Lung (tissue), 13 donors: ENCODE measurements around the gene TAS2R7. TPM values are rescaled to one million over a fixed set of nuclear protein-coding genes. Genes with fewer than 3 reads are reported as not detected.

Experiments used
- ATAC-seq: fragments of 200-7000 bp; cut with Tn5 transposase; one replicate; pipeline ENCODE4 v1.9.1; 2020; ENCODE audit warnings: moderate number of reproducible peaks; ENCODE audit not compliant: insufficient read depth, low FRiP score
- DNase-seq, 3 donors: peaks; one replicate each; pipeline ENCODE4 v3.0.0-alpha.2; 2013 to 2017
- H3K27ac ChIP-seq, 2 donors: one replicate each; pipeline ENCODE4 v1.5.1; 2013; ENCODE audit warnings: mild to moderate bottlenecking in 2 of 2, moderate library complexity in 2 of 2, control low read depth in 1 of 2, inconsistent platforms in 1 of 2, low read depth in 1 of 2, low read length in 1 of 2
- H3K27me3 ChIP-seq, 3 donors: one replicate each; pipeline ENCODE4 v1.5.1; 2013; ENCODE audit warnings: low read length in 2 of 3; ENCODE audit not compliant: control insufficient read depth in 3 of 3, insufficient read depth in 3 of 3
- H3K36me3 ChIP-seq, 4 donors: one replicate each; pipeline ENCODE4 v1.5.1; 2013; ENCODE audit warnings: low read length in 4 of 4, mild to moderate bottlenecking in 1 of 4, moderate library complexity in 1 of 4; ENCODE audit not compliant: control insufficient read depth in 4 of 4, insufficient read depth in 4 of 4
- H3K4me1 ChIP-seq, 5 donors: one replicate each; pipeline ENCODE4 v1.5.1; 2013; ENCODE audit warnings: low read length in 5 of 5, mild to moderate bottlenecking in 2 of 5, moderate library complexity in 1 of 5; ENCODE audit not compliant: control insufficient read depth in 5 of 5, insufficient read depth in 5 of 5
- H3K4me3 ChIP-seq: one replicate; pipeline ENCODE4 v1.5.1; 2013; ENCODE audit warnings: mild to moderate bottlenecking, control low read depth, moderate library complexity
- H3K9ac ChIP-seq, 2 donors: one replicate each; pipeline ENCODE4 v1.5.1; 2013; ENCODE audit warnings: low read length in 2 of 2, control low read depth in 1 of 2; ENCODE audit not compliant: insufficient read depth in 1 of 2
- H3K9me3 ChIP-seq, 4 donors: one replicate each; pipeline ENCODE4 v1.5.1; 2013; ENCODE audit warnings: low read length in 3 of 4, mild to moderate bottlenecking in 1 of 4, moderate library complexity in 1 of 4; ENCODE audit not compliant: control insufficient read depth in 4 of 4, insufficient read depth in 3 of 4
- CTCF ChIP-seq: IDR thresholded peaks from 2 replicates; pipeline ENCODE4 v1.5.1; 2012; ENCODE audit warnings: mild to moderate bottlenecking; ENCODE audit errors: control extremely low read depth, extremely low read depth
- WGBS, 2 donors: extraction: QIAGEN DNeasy Blood & Tissue Kit; methylation state at CpG; one replicate each; pipeline ENCODE4 v1.1.7; 2013; 5-methylcytosine and 5-hydroxymethylcytosine counted together
- polyA plus RNA-seq, 2 donors: library from polyadenylated mRNA; stranded (reverse); fragments of 200-250 nt; gene quantifications; one replicate each; pipeline ENCODE4 v1.2.1, GENCODE V29; 2013
- small RNA-seq: library from RNA; depleted of rRNA; stranded (forward); fragments of <200 nt; gene quantifications from one replicate; pipeline ENCODE3, GENCODE V24; 2014; ENCODE audit warnings: low replicate concordance
- total RNA-seq, 2 donors: library from RNA; depleted of rRNA in 1 of 2; stranded (reverse); fragments of >200 nt in 1 of 2; gene quantifications; one replicate each; pipeline ENCODE4 v1.2.1, GENCODE V29; 2014 to 2021
- donor health status: control.
- donor health status: control.
- donor health status: Bipolar disorder and iron deficiency.
- donor health status: healthy.
- donor health status: DM: yes; HTN: yes; CAD: no.

TAS2R7 gene
- total and polyA plus RNA-seq, 4 donors, result 0.31 TPM; not detected in 3

GRCh38 chr12:10756194-10756593, 46.2 kb downstream of the TAS2R7 start:
- no peak for DNase-seq
- Histone ChIP-seq H3K9ac (no peak overlapping the region), H3K4me1 (no peaks in the 10 kb centered on the region), H3K4me3 (no peak overlapping the region), H3K36me3 (no peaks in the 10 kb centered on the region), H3K9me3 (peaks cover 0 to 10% (median 7%) of the 10 kb centered on the region in 4 donors), H3K27ac (no peak overlapping the region), H3K27me3 (peaks cover 0 to 3% (median 0%) of the 10 kb centered on the region in 3 donors)
- TF ChIP-seq CTCF, result no peak
- no peak for ATAC-seq
- 78 to 92% methylated on average over 4 of the region's 4 CpGs for WGBS, 2 donors

- ATAC-seq, result no peak
- H3K4me1 ChIP-seq, result no peaks in the 10 kb centered on the region
- DNase-seq, result no peak
- no peaks in the 10 kb centered on the region for H3K36me3 ChIP-seq
- WGBS, 2 donors, result 52 to 70% methylated on average over 4 of the region's 4 CpGs
- peaks cover 0 to 3% (median 0%) of the 10 kb centered on the region in 3 donors for H3K27me3 ChIP-seq
- no peak overlapping the region for H3K27ac ChIP-seq
- H3K4me3 ChIP-seq, result no peak overlapping the region
- peaks cover 0 to 10% (median 7%) of the 10 kb centered on the region in 4 donors for H3K9me3 ChIP-seq
- H3K9ac ChIP-seq, result no peak overlapping the region
- no peak for TF ChIP-seq CTCF
Observed at GRCh38 chr12:10753059-10753458, 49.4 kb downstream of the TAS2R7 start.

Small RNA genes within 50 kb of the gene (small RNA-seq; reads per million reads assigned to genes)
- gene PRR4, result not detected

Other genes with a start within 250 kb of the TAS2R7 start
- 10 to 100 TPM; 19.7 to 26.4 TPM for gene MAGOHB, start 189.0 kb downstream of the TAS2R7 start, total RNA-seq
- gene MAGOHB, start 189.0 kb downstream of the TAS2R7 start, polyA plus RNA-seq, result 10 to 100 TPM; 19.3 to 39.7 TPM
- gene STYK1, start 128.6 kb downstream of the TAS2R7 start, total RNA-seq, result 1 to 10 TPM in 1 of 2 donors, under 1 TPM in 1; 0.77 to 1.0 TPM
- gene STYK1, start 128.6 kb downstream of the TAS2R7 start, polyA plus RNA-seq, result 1 to 10 TPM in 1 of 2 donors, under 1 TPM in 1; 0.67 to 1.3 TPM
- 100 to 1,000 TPM; 134 to 299 TPM for gene YBX3, start 79.3 kb downstream of the TAS2R7 start, total RNA-seq
- 100 to 1,000 TPM; 228 to 276 TPM for gene YBX3, start 79.3 kb downstream of the TAS2R7 start, polyA plus RNA-seq
- gene TAS2R8, start 4.7 kb upstream of the TAS2R7 start, total RNA-seq, result not detected
- not detected for gene TAS2R8, start 4.7 kb upstream of the TAS2R7 start, polyA plus RNA-seq
- not detected for gene TAS2R9, start 7.5 kb upstream of the TAS2R7 start, total RNA-seq
- gene TAS2R9, start 7.5 kb upstream of the TAS2R7 start, polyA plus RNA-seq, result not detected
- gene TAS2R10, start 23.7 kb upstream of the TAS2R7 start, total RNA-seq, result 1 to 10 TPM in 1 of 2 donors, under 1 TPM in 1; 0.80 to 2.1 TPM
- gene TAS2R10, start 23.7 kb upstream of the TAS2R7 start, polyA plus RNA-seq, result under 1 TPM in 1 of 2 donors, not detected in 1; 0.18 TPM
- gene PRR4, start 46.8 kb upstream of the TAS2R7 start, total RNA-seq, result 1 to 10 TPM; 2.2 to 7.3 TPM
- 1 to 10 TPM; 3.4 to 3.6 TPM for gene PRR4, start 46.8 kb upstream of the TAS2R7 start, polyA plus RNA-seq
- gene PRH1, start 81.6 kb upstream of the TAS2R7 start, total RNA-seq, result 10 to 100 TPM; 23.1 to 92.5 TPM
- 1 to 10 TPM; 1.9 to 3.1 TPM for gene PRH1, start 81.6 kb upstream of the TAS2R7 start, polyA plus RNA-seq
- gene TAS2R13, start 106.9 kb upstream of the TAS2R7 start, total RNA-seq, result 10 to 100 TPM in 1 of 2 donors, 1 to 10 TPM in 1; 1.7 to 13.5 TPM
- not detected for gene TAS2R13, start 106.9 kb upstream of the TAS2R7 start, polyA plus RNA-seq
- not detected for gene PRH2, start 126.6 kb upstream of the TAS2R7 start, total RNA-seq
- gene PRH2, start 126.6 kb upstream of the TAS2R7 start, polyA plus RNA-seq, result under 1 TPM; 0.30 to 0.31 TPM
- 10 to 100 TPM in 1 of 2 donors, 1 to 10 TPM in 1; 3.0 to 13.5 TPM for gene TAS2R14, start 136.6 kb upstream of the TAS2R7 start, total RNA-seq
- gene TAS2R14, start 136.6 kb upstream of the TAS2R7 start, polyA plus RNA-seq, result 1 to 10 TPM in 1 of 2 donors, under 1 TPM in 1; 0.48 to 1.0 TPM
- 10 to 100 TPM in 1 of 2 donors, 1 to 10 TPM in 1; 1.8 to 11.1 TPM for gene TAS2R50, start 184.3 kb upstream of the TAS2R7 start, total RNA-seq
- under 1 TPM in 1 of 2 donors, not detected in 1; 0.03 TPM for gene TAS2R50, start 184.3 kb upstream of the TAS2R7 start, polyA plus RNA-seq
- gene TAS2R20, start 195.7 kb upstream of the TAS2R7 start, total RNA-seq, result 10 to 100 TPM in 1 of 2 donors, 1 to 10 TPM in 1; 1.7 to 21.2 TPM
- under 1 TPM; 0.08 to 0.16 TPM for gene TAS2R20, start 195.7 kb upstream of the TAS2R7 start, polyA plus RNA-seq
- 10 to 100 TPM in 1 of 2 donors, 1 to 10 TPM in 1; 3.2 to 25.0 TPM for gene TAS2R19, start 220.0 kb upstream of the TAS2R7 start, total RNA-seq
- gene TAS2R19, start 220.0 kb upstream of the TAS2R7 start, polyA plus RNA-seq, result under 1 TPM; 0.13 to 0.14 TPM
- gene TAS2R31, start 228.8 kb upstream of the TAS2R7 start, total RNA-seq, result 10 to 100 TPM in 1 of 2 donors, 1 to 10 TPM in 1; 3.2 to 20.1 TPM
- gene TAS2R31, start 228.8 kb upstream of the TAS2R7 start, polyA plus RNA-seq, result under 1 TPM; 0.14 to 0.26 TPM